Panc1 (cell line): Measurements from ENCODE around the gene BIRC7. TPM values are rescaled to one million over a fixed set of nuclear protein-coding genes. Genes with fewer than 3 reads are reported as not detected.

Experiments
- ATAC-seq: fragments of 200-7000 bp; cut with Tn5 transposase; 2 replicates; pipeline ENCODE4 v1.9.1; 2020; ENCODE audit warnings: mild to moderate bottlenecking, moderate library complexity
- BruUV-seq: library from RNA; stranded (reverse); fragments of 400-500 nt; replicated peaks from 2 replicates; lab custom pipeline; 2021; lab: Mats Ljungman, UMichigan
- CTCF ChIA-PET: fragments of 300-600 bp; sonication (Branson Sonifier 250); formaldehyde crosslinking; loops from one replicate; lab custom pipeline; 2022; ENCODE audit warnings: antibody characterized with exemption; lab: Charles Lee
- POLR2A ChIA-PET: fragments of 300-600 bp; sonication (Branson Sonifier 250); formaldehyde crosslinking; loops from one replicate; lab custom pipeline; 2022; ENCODE audit warnings: antibody characterized with exemption; lab: Charles Lee
- DNase-seq: peaks from one replicate; pipeline ENCODE4 v3.0.0-alpha.2; 2010; ENCODE audit warnings: low read depth, low spot score
- H3K27ac ChIP-seq: 2 replicates; pipeline ENCODE4 v1.5.1; 2011; ENCODE audit warnings: mild to moderate bottlenecking, low read length, inconsistent platforms
- H3K27me3 ChIP-seq: fragments of 200-500 bp; sonication (Bioruptor generic); 2 replicates; pipeline ENCODE4 v1.6.0; 2014; ENCODE audit warnings: low read length, inconsistent platforms; ENCODE audit not compliant: control insufficient read depth, insufficient read depth
- H3K36me3 ChIP-seq: fragments of 200-500 bp; sonication (Bioruptor generic); 2 replicates; pipeline ENCODE4 v1.5.1; 2014; ENCODE audit warnings: inconsistent platforms, mild to moderate bottlenecking, low read length, moderate library complexity; ENCODE audit not compliant: control insufficient read depth, insufficient read depth
- H3K4me1 ChIP-seq: 2 replicates; pipeline ENCODE4 v1.5.1; 2011; ENCODE audit warnings: inconsistent platforms, mild to moderate bottlenecking, low read length, moderate library complexity; ENCODE audit not compliant: control insufficient read depth, insufficient read depth
- H3K4me3 ChIP-seq, 2 experiments: 2 replicates each; pipeline ENCODE4 v1.5.1; 2011 to 2012; ENCODE audit warnings: low read depth in 2 of 2, low read length in 2 of 2, mild to moderate bottlenecking in 2 of 2, inconsistent platforms in 1 of 2, moderate library complexity in 1 of 2
- H3K9me3 ChIP-seq: fragments of 200-500 bp; sonication (Bioruptor generic); 2 replicates; pipeline ENCODE4 v1.5.1; 2014; ENCODE audit warnings: low read depth, mild to moderate bottlenecking, inconsistent platforms, low read length, moderate library complexity; ENCODE audit not compliant: control insufficient read depth, insufficient read depth
- POLR2AphosphoS5 ChIP-seq: IDR thresholded peaks from 2 replicates; pipeline ENCODE4 v1.6.1; 2012; ENCODE audit warnings: mild to moderate bottlenecking, low read depth, low read length, moderate library complexity
- SIN3A ChIP-seq: IDR thresholded peaks from 2 replicates; pipeline ENCODE4 v1.6.1; 2012; ENCODE audit warnings: low read depth, mild to moderate bottlenecking, low read length, moderate library complexity, borderline replicate concordance; ENCODE audit not compliant: insufficient read depth
- TCF7L2 ChIP-seq: IDR thresholded peaks from 2 replicates; pipeline ENCODE4 v1.6.1; 2011; ENCODE audit warnings: mild to moderate bottlenecking, low read depth, low read length, inconsistent platforms
- in situ Hi-C: cut with HindIII; loops from 2 replicates; pipeline ENCODE4 v1.10.0; 2016; ENCODE audit warnings: low sequenced_read_pairs, low pct_unique_long_range_greater_than_20kb
- intact Hi-C: fragments of 100-400 bp; cut with micrococcal nuclease; formaldehyde crosslinking; loops from one replicate; pipeline ENCODE4 v1.10.0; 2022; ENCODE audit not compliant: unreplicated experiment
- total RNA-seq: library from RNA; stranded (reverse); gene quantifications from one replicate; pipeline ENCODE4 v1.2.1, GENCODE V29; 2021; ENCODE audit not compliant: unreplicated experiment
- TF ChIP-seq, protein P1 (sequence below), 2 experiments: IDR thresholded peaks; 2 replicates each; pipeline ENCODE4 v1.6.1; 2011 to 2012; ENCODE audit warnings: low read depth in 2 of 2, control low read depth in 1 of 2, low read length in 1 of 2, mild to moderate bottlenecking in 1 of 2, moderate library complexity in 1 of 2; ENCODE audit not compliant: insufficient read depth in 1 of 2
- TF ChIP-seq, protein P2 (sequence below): fragments of 450-650 bp; IDR thresholded peaks from 2 replicates; pipeline ENCODE4 v1.5.1; 2017; ENCODE audit warnings: mild to moderate bottlenecking

The BIRC7 gene
- total RNA-seq, 1 experiment from 2014 or later: 9.0 TPM

DNA sequence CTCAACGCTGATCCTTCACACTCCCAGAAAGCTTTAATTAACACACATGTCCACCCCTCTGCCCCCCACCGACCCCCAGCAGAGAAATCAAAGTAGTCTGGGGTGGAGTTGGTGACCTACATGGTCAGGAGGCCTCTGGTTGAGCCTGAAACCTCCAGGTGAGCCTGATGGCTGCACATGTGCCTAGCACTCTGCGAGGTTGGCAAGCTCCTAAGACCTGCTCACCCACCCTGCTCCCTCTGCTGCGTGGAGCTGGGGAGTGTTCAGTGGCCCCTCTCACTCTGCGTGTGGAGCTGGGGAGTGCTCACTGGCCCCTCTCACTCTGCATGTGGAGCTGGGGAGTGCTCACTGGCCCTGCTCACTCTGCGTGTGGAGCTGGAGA lies 11.9 kb upstream of the BIRC7 start:
- TF ChIP-seq, protein P1, sequence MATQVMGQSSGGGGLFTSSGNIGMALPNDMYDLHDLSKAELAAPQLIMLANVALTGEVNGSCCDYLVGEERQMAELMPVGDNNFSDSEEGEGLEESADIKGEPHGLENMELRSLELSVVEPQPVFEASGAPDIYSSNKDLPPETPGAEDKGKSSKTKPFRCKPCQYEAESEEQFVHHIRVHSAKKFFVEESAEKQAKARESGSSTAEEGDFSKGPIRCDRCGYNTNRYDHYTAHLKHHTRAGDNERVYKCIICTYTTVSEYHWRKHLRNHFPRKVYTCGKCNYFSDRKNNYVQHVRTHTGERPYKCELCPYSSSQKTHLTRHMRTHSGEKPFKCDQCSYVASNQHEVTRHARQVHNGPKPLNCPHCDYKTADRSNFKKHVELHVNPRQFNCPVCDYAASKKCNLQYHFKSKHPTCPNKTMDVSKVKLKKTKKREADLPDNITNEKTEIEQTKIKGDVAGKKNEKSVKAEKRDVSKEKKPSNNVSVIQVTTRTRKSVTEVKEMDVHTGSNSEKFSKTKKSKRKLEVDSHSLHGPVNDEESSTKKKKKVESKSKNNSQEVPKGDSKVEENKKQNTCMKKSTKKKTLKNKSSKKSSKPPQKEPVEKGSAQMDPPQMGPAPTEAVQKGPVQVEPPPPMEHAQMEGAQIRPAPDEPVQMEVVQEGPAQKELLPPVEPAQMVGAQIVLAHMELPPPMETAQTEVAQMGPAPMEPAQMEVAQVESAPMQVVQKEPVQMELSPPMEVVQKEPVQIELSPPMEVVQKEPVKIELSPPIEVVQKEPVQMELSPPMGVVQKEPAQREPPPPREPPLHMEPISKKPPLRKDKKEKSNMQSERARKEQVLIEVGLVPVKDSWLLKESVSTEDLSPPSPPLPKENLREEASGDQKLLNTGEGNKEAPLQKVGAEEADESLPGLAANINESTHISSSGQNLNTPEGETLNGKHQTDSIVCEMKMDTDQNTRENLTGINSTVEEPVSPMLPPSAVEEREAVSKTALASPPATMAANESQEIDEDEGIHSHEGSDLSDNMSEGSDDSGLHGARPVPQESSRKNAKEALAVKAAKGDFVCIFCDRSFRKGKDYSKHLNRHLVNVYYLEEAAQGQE (IDR thresholded peaks at IDR 0.05; ENCODE audit: insufficient read depth in 1 of 2, low read depth in 2 of 2, low read length in 1 of 2): no peak
- H3K4me3 ChIP-seq: no peak overlapping the region
- intact Hi-C loops (loop anchor here (5.0 kb wide), 1 partner anchor 68 kb away; the partner anchor contains the start of gene COL20A1), in situ Hi-C loops (loop anchor here (5.0 kb wide), 1 partner anchor 53 kb away; no protein-coding TSS in a partner anchor)
- BruUV-seq: no TSS peak
- H3K27me3 ChIP-seq: no peaks in the 10 kb centered on the region
- ATAC-seq (no peak; the same call in none of the 2 replicates), DNase-seq (no peak)
- no peaks in the 10 kb centered on the region for H3K9me3 ChIP-seq
- no peaks in the 10 kb centered on the region for H3K36me3 ChIP-seq
- H3K4me1 ChIP-seq: peaks cover 24% of the 10 kb centered on the region
- ChIA-PET CTCF (interaction anchor here (0.5 to 4.1 kb wide), 23 partner anchors 10 to 595 kb away, joined by 3 to 52 read pairs (median 5); partner anchors contain the start of genes ARFGAP1 and BIRC7), POLR2A (interaction anchor here (1.1 kb wide), 1 partner anchor 11 kb away, joined by 3 read pairs; no protein-coding TSS in a partner anchor)
- peak overlapping the region; percentile 54 for H3K27ac ChIP-seq

DNA sequence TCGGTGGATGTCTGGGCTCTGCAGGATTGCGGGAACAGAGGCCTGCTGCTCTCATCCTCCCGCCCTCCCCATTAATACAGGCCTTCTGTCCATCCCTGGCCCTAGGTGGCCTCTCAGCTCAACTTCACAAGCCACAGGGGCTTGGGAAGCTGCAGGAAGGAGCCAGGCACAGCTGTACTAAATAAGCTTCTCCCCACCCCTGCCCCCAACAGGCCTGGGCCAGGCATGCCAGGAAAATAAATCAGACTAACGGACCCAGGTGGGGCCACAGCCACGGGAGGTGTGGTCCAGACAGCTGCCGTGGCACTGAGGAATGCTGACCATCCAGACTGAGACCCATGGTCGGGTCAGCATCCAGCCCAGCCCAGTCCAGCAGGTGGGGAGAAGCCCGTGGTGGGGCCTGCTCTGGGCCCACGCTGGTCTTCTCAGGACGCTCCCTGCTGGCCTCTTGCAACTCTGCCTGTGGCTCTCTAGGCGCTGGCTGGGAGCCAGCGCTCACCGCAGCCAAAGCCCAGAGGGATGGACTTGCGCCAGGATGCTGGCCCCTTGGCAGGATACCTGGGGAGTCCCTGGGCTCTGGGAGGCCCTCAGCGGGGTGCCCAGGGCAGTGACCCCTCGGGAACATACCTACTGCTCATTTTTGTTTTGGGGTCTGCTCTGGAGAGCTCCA lies 11.2 kb upstream of the BIRC7 start:
- no peaks in the 10 kb centered on the region for H3K27me3 ChIP-seq
- in situ Hi-C loops: loop anchor here (5.0 kb wide), 1 partner anchor 53 kb away; no protein-coding TSS in a partner anchor
- no peak overlapping the region; a peak in 1 of 4 replicates for H3K4me3 ChIP-seq
- peak overlapping the region; percentile 67 for H3K27ac ChIP-seq
- no TSS peak for BruUV-seq
- ATAC-seq (peak; percentile 72), DNase-seq (no peak)
- intact Hi-C loops: loop anchor here (5.0 kb wide), 1 partner anchor 68 kb away; the partner anchor contains the start of gene COL20A1
- TF ChIP-seq SIN3A (no peak), POLR2AphosphoS5 (peak; percentile 37; the same call in 1 of the 2 replicates)
- TF ChIP-seq, protein P2, sequence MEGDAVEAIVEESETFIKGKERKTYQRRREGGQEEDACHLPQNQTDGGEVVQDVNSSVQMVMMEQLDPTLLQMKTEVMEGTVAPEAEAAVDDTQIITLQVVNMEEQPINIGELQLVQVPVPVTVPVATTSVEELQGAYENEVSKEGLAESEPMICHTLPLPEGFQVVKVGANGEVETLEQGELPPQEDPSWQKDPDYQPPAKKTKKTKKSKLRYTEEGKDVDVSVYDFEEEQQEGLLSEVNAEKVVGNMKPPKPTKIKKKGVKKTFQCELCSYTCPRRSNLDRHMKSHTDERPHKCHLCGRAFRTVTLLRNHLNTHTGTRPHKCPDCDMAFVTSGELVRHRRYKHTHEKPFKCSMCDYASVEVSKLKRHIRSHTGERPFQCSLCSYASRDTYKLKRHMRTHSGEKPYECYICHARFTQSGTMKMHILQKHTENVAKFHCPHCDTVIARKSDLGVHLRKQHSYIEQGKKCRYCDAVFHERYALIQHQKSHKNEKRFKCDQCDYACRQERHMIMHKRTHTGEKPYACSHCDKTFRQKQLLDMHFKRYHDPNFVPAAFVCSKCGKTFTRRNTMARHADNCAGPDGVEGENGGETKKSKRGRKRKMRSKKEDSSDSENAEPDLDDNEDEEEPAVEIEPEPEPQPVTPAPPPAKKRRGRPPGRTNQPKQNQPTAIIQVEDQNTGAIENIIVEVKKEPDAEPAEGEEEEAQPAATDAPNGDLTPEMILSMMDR: peak; percentile 38
- peaks cover 24% of the 10 kb centered on the region for H3K4me1 ChIP-seq
- CTCF ChIA-PET: interaction anchor here (0.5 to 4.1 kb wide), 15 partner anchors 9 to 594 kb away, joined by 3 to 52 read pairs (median 8); partner anchors contain the start of gene BIRC7
- POLR2A ChIA-PET: interaction anchor here (1.1 kb wide), 1 partner anchor 10 kb away, joined by 3 read pairs; no protein-coding TSS in a partner anchor
- no peaks in the 10 kb centered on the region for H3K36me3 ChIP-seq
- H3K9me3 ChIP-seq: no peaks in the 10 kb centered on the region

DNA sequence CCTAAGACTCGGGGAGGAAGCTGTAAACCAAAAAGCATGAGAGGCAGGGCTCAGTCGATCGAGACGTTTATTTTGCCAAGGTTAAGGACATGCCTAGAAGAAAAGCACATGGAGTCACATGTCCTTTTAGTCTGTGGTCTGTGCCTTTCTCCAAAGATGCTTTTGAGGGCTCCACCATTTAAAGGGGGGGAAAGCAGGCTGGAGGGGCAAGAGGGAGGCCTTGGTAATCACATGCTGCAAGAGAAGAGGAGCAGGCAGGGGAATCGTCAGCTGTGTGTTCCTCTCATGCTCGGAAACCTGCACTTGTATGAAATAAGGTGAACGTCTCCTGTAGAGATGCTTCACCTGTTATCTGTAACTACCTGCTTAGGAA lies 10.6 kb upstream of the BIRC7 start:
- intact Hi-C loops: no loop called here
- Histone ChIP-seq H3K4me1 (peaks cover 26% of the 10 kb centered on the region), H3K4me3 (no peak overlapping the region; a peak in 1 of 4 replicates), H3K27me3 (no peaks in the 10 kb centered on the region), H3K9me3 (no peaks in the 10 kb centered on the region), H3K36me3 (no peaks in the 10 kb centered on the region), H3K27ac (peak overlapping the region; percentile 67)
- peak; percentile 29 for ATAC-seq
- in situ Hi-C loops: no loop called here
- CTCF ChIA-PET: interaction anchor here (2.6 to 4.1 kb wide), 4 partner anchors 9 to 66 kb away, joined by 8 to 52 read pairs (median 19); partner anchors contain the start of gene BIRC7
- POLR2A ChIA-PET: no interaction called here
- BruUV-seq: no TSS peak
- TF ChIP-seq, protein P2: no peak
- TF ChIP-seq POLR2AphosphoS5 (no peak), TCF7L2 (no peak), SIN3A (no peak)
- TF ChIP-seq, protein P1 (IDR thresholded peaks at IDR 0.05; ENCODE audit: insufficient read depth in 1 of 2, low read depth in 2 of 2, low read length in 1 of 2): no peak
- DNase-seq: no peak
